ENCODE data around the gene ZNF263.

The ZNF263 gene

DNA sequence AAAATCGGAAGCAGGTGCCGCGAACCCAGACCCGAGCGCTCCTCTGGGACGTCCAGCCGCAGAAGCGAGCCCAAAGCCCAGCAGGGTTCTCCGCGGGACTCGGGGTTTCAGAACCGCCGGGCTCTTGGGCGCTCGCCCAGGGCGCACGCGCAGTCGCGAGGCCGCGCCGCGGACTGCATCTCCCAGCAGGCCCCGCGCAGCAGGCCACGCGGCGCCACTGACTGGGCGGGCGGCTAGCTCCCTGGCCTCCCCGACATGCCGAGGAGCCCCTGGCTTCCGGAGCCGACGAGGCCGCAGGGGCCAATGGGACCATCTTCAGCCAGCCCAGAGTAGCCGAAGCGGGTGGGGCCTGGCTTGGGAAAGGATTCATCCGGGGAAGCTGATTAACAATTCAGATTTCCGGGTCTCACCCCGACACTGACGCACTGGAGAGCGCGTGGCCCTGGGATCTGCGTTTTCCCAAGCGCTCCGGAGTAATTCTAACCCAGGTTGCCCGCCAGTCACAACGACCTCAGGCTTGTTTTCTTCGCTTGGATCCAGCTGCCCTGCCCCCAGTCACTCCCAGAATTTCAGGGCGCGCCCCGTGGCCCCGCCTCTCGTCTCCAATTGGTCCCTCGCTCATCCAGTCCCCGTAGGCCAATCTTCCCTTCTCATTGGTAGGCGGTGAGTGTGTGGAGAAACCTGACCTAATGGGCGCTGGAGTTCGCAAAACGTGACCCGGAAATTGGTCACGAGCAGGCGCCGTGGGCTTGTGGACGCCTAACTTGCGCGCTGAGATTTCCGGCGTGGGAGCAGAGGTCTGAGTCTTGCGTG, at the start of gene ZNF263:
Gene ZNF263, plus strand, starts transcription at position 762 of the 813 bp plus-strand sequence. CDS start 328 bp downstream, outside the sequence.
- no peak for TF ChIP-seq CTCF (conservative IDR thresholded peaks at IDR 0.05; ENCODE audit: low read depth, low read length)
- peak; percentile 90 for DNase-seq (ENCODE audit: low read depth)
- H3K4me3 ChIP-seq (ENCODE audit: low read length) = peak within 1 kb of the TSS; percentile 88

- no peak for TF ChIP-seq CTCF (conservative IDR thresholded peaks at IDR 0.05; ENCODE audit: low read depth, low read length)
- peak overlapping the region; percentile 94 for H3K4me3 ChIP-seq (ENCODE audit: low read length)
- no peak for DNase-seq (ENCODE audit: low read depth)
Measured at GRCh38 chr16:3234543-3234856, 48.8 kb upstream of the ZNF263 start.

DNA sequence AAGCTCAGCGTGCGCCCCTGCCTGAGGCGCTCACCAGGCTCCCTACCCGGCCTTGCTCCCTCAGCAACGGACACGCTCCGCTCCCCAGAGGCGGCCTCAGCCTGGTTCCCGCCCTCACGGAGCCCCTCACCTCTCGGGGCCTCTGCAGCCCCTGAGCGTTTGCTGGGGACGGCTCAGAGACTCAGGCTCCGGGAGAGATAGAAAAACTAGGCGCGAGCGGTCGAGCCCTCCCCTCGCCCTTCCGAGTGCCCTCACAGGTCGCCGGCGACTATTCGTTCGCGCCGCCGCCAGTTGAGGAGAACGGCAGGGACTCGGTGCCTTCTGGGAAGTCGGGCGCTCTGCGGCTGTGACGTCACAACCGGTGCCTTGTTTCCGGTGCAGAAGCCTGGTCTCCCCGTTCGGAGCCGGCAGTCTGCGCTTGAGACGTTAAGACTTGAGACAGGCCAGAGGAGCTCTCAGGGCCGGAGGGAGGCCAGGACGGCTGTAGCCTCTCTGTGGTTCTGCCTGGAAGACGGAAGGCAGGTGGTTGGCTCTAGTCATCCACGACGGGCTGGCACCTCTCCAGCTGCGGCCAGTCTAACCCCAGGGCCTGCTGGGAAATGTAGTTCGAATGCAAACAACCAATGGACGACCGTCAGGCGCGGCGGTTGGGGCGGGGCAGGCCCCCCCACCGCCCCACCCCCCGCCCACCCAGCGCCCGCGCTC, 48.3 kb upstream of the ZNF263 start, which contains the start of gene ZNF200:
Gene ZNF200, minus strand, starts transcription at position 302 of the 705 bp plus-strand sequence. CDS start 1,403 bp downstream, outside the sequence.
- peak within 1 kb of the TSS; percentile 94 for H3K4me3 ChIP-seq (ENCODE audit: low read length)
- DNase-seq (ENCODE audit: low read depth) = peak; percentile 81
- no peak for TF ChIP-seq CTCF (conservative IDR thresholded peaks at IDR 0.05; ENCODE audit: low read depth, low read length)

DNA sequence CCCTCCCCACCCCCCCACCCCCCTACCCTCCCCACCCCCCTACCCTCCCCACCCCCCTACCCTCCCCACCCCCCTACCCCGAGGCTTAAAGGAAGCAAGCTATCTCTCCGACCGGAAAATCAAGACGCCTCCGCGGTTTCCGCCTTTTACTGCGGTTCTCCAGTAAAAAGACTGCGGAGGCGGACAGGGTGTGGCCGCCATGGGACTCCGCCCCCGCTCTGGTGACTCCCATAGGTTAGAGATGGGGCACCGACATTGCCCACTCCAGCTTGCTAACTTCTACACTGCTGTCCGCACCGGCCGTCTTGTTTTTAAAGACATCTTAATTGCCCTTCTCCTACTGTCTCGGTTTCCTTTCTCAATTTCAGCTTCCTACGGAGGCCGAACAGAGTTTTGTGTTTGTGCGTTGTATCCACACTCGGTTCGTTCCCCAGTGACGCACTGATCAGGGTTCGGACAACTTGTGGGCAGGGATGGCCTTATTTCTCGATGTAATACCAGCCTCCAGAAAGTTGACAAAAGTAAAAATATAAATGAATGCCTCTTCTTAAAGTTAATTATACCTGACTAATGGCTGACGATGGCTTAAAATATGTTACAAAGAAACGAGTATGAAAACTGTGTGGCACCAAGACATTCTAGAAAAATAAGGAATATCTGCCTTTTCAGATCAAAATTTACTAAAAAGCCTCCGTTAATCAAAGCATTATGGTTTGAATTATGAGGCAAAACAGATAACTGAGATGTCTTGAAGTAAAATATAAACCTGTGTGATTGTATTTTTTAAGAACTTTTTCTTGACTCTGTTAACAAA, 47.2 kb upstream of the ZNF263 start:
- H3K4me3 ChIP-seq (ENCODE audit: low read length) = no peak overlapping the region
- no peak for TF ChIP-seq CTCF (conservative IDR thresholded peaks at IDR 0.05; ENCODE audit: low read depth, low read length)
- no peak for DNase-seq (ENCODE audit: low read depth)

- TF ChIP-seq CTCF (conservative IDR thresholded peaks at IDR 0.05; ENCODE audit: low read depth, low read length) = no peak
- DNase-seq (ENCODE audit: low read depth) = no peak
- H3K4me3 ChIP-seq (ENCODE audit: low read length) = no peak overlapping the region
Measured at GRCh38 chr16:3241761-3242160, 41.5 kb upstream of the ZNF263 start.

- no peak for DNase-seq (ENCODE audit: low read depth)
- no peak overlapping the region for H3K4me3 ChIP-seq (ENCODE audit: low read length)
- TF ChIP-seq CTCF (conservative IDR thresholded peaks at IDR 0.05; ENCODE audit: low read depth, low read length) = no peak
Measured at GRCh38 chr16:3242709-3243108, 40.6 kb upstream of the ZNF263 start.
